GM21515 (cell line): ENCODE measurements around the gene TRIM43.
"Not testable (repeated sequence)": the region's sequence is repeated elsewhere in the genome, so short reads cannot be mapped to it uniquely, and the experiment has no call there.

ENCODE experiments used
- ATAC-seq: cut with Tn5 transposase; IDR thresholded peaks from one replicate; pipeline ENCODE4 v1.9.1; 2021; ENCODE audit not compliant: unreplicated experiment

The TRIM43 gene

DNA sequence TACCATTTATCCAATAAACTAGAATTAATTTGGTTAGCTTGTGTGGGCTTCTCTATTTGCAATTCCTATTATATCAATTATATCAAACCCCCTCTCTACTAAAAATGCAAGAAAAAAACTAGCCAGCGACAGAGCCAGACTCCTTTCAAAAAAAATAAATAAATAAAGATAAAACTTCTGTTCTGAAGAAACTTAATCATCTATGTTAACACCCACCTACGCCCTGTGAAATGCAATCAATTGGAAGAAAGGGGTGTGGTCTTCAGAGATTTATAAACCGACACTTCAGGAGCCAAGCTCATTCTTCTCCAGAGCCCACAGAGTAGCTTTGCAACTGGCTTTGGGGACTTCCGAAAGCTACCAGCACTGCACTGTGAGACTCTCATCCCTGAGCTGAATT is at the start of gene TRIM43:
TRIM43 (plus strand) TSS at position 301 of the 400 bp plus-strand sequence. CDS start 2,023 bp downstream, outside the sequence.
- not testable (repeated sequence) for ATAC-seq

DNA sequence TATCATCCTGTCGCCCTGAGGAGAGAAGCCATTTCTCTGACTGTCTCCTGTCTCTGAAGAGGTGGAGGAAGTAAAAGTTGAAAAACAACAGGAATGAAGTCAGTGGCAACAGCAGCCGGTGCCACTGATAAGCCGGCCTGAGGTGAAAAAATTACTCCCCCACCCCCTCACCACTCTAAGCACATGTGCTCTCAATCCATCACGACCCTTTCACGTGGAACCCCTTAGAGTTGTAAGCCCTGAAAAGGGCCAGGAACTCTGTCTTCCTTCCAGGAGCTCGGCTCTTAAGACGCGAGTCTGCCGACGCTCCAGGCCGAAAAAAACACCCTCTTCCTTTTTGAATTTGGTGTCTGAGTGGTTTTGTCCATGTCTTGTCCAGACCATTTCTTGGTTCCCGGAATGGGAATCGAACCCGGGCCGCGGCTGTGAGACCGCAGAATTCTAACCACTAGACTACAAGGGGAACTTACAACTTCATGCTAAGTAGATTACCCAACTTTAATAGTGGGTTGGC is 40.7 kb upstream of the TRIM43 start:
- no peak for ATAC-seq

DNA sequence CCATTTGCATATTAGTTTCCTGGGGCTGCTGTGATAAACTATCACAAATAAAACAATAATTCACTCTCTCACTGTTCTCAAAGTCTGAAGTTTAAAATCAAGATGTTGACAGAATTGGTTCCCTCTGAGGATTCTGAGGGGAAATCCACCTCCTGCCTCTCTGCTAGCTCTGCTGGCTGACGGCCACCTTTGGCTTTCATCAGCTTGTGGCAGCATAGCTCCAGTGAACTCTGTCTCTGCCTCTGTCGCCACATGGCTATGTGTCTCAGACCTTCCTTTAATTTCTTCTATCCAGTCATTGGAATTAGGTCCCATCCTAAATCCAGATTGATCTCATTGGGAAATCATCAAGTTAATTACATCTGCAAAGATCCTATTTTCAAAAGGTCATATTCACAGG is 38.9 kb upstream of the TRIM43 start:
- no peak for ATAC-seq

DNA sequence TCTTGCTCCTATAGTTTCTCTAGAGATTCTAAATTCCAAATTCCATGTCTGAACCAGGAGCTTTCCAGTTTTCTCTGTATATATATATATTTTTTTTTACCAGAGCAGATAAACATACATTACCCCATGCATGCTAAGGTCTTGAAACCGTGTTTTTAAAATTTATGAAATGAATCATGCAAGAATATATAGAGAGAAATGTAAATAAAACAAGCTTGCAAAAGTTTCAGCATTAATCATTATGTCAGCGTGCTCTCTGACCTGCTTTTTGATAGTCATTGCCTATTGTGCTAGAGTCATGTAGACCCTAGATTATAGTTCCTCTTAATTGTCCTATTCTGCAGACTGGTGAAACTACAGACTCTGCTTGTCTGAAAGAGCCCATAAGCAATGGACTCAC is 22.6 kb upstream of the TRIM43 start:
- ATAC-seq = no peak

DNA sequence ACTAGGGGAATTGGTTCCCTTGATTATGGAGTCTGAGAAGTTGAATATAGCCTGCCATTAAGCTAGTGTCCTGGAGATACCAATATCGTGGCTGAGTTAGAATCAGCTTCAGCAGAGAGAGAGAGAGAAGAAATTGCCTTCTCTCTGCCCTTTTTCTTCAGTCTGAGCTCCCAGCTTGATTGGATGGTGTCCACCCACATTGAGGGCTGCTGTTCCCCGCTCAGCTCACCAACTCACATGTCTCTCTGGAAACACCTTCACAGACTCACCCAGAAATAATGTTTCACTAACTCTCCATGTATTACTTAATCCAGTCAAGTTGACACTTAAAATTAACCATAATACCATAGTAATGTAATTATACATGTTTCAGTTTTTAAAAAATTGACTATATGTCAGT is 17.9 kb upstream of the TRIM43 start:
- no peak for ATAC-seq

DNA sequence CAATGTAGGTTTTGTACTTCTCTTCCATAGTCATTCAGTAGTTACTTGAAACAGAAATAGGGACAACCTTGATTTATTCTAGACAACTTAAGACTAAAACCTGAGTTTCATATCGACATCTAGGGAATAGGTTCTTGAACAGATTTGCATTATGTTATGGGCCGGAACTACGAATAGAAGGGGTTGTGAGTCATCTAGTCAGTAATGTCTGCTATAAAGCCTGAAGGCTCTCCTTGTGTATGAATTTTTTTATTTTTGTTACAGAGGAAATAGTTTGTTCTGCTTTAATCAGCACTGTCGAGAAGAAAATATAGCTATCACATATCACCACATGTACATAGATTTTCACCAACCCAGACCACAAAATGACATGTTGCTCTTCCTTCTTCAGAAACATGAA is 17.3 kb upstream of the TRIM43 start:
- no peak for ATAC-seq

DNA sequence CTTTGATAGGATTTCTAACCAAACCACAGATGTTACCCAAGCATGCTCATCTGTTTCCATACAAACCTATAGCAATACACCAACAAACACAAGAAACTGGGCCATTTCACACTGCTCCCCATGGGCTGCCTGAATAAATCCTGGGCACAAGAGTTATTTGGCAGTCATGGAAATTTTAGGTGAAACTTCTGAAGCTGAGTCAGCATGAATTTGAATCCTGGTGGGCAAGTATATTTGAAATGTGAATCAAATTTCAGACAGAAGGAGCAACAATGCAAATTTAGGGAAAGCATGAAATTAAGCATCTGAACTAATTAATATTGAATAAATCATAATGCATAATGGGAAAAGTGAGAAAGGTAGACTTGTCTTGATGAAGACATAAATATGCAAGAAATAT is 15.9 kb upstream of the TRIM43 start:
- ATAC-seq = no peak

DNA sequence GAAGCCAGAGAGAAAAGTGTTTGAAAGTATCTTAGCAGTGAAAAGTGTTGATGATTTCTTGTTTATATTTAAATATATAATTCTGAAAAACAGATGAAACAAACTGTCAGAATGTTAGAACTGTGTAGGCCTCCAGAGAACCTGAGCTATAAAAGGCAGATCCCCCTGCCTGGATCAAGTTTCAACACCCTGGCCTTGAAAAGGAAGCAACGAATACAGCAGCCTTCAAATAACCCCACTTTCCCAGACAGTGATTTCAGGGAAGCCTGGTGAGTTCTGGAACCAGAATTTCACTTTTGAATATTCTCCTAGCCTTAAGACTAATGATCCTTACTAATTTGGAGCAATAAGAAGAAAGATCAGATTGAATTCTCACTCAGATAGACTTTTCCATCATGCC is 13.3 kb upstream of the TRIM43 start:
- no peak for ATAC-seq

DNA sequence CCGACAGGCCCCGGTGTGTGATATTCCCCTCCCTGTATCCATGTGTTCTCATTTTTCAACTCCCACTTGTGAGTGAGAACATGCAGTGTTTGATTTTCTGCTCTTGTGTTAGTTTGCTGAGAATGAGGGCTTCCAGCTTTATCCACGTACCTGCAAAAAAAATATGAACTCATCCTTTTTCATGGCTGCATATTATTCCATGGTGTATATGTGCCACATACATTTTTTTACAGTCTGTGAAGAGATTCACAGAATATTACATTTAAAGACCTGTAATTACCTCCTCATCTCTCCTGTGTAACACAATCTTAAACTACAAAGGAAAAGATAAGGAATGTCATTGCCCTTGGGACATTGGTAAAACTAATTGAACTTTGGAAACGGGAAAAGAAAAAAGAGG is 8.3 kb upstream of the TRIM43 start:
- not testable (repeated sequence) for ATAC-seq

DNA sequence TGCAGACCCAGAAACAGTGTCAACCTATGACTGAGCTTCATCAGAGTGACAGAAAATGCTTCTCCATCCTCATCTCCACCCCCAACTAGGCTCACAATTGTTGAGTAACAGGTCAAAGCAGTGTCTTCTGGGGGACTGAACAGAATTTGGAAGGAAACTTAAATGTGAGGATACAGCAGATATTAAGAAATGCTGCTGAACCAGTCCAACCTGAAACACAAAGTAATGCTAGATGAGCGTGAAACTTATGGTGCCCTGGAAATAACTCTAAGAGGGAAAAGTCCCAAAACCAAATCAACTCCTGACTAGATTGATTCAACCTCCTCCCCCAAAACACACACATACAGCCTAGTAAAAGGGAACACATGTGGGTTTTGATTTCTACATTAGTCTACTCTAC is 7.5 kb upstream of the TRIM43 start:
- ATAC-seq = not testable (repeated sequence)

DNA sequence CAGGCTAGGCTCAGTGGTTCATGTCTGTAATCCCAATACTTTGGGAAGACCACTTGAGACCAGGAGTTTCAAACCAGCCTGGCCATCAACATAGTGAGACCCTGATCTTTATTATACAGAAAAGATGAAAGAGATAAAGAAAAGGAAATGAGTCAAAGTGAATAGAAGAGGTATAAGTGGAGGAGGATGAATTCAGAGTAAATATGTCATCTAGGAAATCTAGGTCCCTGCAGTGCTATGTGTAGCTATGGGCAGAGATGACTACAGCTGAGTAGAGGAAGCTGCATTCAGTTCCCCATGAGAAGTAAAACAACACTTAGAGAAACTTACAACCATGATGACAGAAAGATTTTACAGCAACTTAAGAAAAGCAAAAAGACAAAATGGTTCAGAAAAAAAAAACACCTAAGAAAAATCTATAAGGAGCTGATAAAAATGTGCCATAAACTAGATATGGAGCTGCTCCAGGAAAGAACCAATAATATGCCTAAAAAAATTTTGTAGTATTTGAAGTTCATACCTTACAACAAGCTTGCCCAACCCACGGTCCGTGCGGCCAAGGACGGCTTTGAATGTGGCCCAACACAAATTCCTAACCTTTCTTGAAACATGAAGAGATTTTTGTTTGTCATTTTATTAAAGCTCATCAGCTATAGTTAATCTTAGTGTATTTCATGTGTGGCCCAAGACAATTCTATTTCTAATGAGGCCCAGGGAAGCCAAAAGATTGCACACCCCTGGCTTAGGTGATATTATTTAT is 1.8 kb upstream of the TRIM43 start:
- not testable (repeated sequence) for ATAC-seq

DNA sequence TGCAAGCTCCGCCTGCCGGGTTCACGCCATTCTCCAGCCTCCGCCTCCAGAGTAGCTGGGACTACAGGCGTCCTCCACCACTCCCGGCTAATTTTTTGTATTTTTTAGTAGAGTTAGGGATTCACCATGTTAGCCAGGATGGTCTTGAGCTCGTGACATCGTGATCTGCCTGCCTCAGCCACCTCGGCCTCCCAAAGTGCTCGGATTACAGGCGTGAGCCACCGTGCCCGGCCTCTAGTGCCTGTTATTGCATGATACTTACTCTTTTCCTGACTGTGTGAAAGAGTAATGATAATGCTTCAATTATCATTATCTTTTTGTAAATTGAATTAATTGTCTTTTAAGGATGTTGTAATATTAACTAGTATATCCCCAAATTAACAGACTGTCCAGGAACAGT is 1.2 kb downstream of the TRIM43 start:
- not testable (repeated sequence) for ATAC-seq

DNA sequence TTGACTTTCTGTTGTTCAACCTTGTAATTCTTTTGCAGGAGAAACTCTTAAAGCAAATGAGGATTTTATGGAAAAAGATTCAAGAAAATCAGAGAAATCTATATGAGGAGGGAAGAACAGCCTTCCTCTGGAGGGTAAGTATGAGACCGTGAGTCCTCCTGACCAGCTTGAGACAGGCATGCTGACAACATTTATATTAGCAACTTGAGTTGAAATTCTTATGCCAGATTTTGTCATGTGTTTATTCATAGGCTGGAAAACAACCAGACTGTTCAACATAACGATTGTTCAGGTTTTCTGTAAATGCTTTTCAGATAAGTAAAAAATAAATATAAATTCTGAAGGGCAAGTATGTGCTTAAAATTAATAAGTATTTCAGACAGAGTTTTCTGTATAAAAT is 3.2 kb downstream of the TRIM43 start:
- not testable (repeated sequence) for ATAC-seq

DNA sequence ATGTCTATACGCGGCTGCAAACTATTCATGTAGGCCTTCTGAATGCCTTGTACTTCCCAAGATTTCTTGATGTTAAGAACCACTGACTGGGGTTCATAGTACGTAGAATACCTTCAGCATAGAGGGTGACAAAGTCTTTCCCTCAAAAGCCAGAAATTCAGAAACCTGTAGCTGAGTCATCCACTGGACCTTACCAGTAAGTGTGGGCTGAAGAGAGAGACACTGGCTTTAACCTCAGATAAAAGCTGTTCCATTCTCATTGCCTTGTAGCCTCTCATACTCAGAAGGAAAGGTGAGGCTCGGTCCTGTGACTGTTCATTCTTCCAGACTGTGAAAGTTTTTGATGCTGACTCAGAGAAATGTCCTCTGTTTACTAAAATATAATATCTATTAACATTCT is 9.5 kb downstream of the TRIM43 start:
- not testable (repeated sequence) for ATAC-seq

DNA sequence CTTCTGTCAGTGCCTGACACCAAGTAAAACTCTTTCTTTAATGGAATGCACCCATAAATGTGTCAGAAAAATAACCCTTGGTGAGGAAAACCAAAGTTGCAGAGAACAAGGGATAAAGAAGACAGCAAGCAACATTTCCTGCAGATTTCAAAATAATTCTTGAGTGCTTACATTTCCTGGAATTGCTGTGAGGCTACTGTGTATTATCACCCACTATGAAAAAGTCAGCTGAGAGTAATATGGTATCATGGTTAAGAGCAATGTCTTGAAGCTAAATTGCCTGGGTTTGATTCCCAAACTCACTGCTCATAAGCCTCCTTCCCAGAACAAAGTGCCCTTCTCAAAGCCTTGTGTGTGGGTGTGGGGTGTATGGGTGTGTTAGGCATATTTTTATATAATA is 10.3 kb downstream of the TRIM43 start:
- ATAC-seq = not testable (repeated sequence)

DNA sequence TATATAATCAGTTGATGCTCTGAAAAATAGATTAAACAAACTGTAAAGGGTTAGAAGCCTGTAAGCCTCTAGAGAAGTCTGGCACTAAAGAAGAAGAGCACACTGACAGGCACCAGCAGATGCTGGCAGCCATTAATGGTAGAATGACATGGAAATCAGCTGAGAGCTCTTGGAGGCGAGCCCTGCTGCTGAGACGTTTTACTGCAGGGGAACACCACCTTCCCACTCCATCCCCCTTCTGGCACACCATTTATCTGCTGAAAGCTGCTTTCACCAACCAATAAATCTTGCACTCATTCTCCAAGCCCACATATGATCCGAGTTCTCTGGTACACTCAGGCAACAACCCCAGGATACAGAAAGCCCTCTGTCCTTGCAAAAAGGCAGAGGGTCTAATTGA is 16.6 kb downstream of the TRIM43 start:
- ATAC-seq = not testable (repeated sequence)

DNA sequence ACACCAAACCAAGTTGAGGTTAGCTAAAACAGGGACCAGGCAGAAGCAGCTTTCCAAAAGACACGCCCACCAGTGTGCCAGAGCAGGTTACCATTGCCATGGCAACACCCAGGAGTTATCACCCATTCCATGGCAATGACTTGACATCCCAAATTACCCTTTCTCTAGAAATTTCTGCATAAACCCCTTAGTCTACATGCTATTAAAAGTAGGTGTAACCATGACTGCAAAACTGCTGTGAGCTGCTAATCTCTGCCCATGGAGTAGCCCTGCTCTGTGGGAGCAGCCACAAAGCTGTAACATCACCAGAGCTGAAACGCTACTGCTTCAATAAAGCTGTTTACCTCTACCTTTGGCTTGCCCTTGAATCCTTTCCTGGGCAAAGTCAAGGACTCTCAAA is 18.0 kb downstream of the TRIM43 start:
- ATAC-seq = not testable (repeated sequence)

DNA sequence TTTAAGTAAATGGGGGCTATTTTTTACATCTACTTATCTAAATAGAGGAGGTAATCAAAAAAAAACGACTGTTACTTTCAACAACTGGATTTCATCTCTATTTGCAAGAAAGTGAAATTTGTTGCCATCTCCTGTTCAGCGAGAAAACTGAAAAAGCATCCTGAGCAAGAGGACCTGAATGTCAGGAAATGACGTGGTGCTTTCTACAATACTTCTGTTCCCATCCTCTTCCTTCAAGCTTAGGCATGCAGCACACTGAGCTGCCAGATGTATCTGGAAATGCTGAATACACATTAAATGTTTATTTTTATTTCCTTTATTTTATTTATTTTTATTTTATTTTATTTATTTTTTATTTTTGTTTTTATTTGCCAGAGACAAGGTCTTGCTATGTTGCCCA is 21.2 kb downstream of the TRIM43 start:
- ATAC-seq = not testable (repeated sequence)

DNA sequence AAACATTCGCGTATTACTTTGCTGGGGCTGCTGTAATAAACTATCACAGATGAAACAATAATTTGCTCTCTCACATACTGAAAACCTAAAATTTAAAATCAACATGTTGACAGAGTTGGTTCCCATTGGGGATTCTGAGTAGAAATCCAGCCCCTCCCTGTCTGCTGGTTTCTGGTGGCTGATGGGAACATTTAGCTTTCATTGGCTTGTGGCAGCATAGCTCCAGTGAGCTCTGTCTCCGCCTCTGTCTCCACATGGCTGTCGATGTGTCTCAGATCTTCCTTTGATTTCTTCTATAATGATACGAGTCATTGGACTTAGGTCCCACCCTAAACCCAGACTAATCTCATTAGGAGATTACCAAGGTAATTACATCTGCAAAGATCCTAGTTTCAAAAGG is 30.9 kb downstream of the TRIM43 start:
- not testable (repeated sequence) for ATAC-seq

DNA sequence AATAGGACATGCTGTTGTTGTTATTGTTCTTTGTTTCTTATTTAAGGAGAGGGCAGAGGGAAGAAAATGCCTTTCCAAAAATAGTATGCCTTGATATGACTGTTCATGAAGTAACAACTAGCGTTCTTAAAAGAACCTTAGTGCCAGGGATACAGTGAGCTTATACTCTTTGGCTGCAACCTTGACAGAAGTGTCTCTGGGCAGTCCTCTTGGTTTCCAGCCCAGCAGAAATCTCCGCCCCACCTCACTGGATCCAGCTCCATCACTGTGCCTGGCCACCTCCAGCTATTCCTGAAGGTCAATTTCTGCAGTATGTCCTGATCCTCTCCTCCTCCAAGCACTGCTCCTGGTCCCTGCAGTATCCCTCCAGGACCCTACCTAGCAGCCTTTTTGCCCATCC is 39.2 kb downstream of the TRIM43 start:
- not testable (repeated sequence) for ATAC-seq

DNA sequence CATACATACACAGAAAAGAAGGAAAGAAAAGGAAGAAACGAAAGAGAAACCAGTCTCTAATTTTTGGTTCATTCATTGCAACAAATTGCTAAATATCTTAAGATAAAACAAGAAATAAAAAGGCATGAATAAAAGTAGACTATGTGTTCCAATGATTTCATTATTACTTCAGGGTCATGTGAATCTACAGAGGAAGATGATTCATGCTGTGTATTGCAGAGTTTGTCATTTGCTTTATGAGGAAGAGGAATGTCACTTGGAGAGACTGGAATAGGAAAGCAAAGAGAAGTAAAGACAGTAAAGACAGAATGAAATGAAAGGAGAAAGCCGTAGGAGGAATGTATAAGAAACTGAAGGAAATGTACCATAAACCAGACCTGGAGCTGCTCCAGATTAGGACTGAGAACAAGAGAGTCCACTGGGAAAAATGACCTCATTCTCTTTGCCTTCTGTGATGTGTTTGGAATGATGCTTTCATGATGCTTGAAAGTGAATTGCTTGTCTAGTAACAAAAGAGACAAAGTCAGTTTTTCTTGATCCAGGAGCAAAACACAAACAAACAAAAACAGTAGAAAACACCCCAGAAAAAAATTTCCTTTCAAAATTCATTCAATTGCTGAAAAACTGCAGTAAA is 41.9 kb downstream of the TRIM43 start:
- ATAC-seq = not testable (repeated sequence)
